Measurements from ENCODE around the gene MEIS2. TPM values are rescaled to one million over a fixed set of nuclear protein-coding genes. Genes with fewer than 3 reads are reported as not detected.

Gene MEIS2
- total RNA-seq, 2 experiments from 2014 or later = 0.14 TPM; not detected in 1

GRCh38 chr15:37096558-37097143 lies 3.7 kb downstream of the MEIS2 start:
- peaks cover 34% of the 10 kb centered on the region for H3K4me1 Mint-ChIP-seq (ENCODE audit: low read depth)
- ChIA-PET CTCF (no interaction called here), POLR2A (no interaction called here)
- no peak for DNase-seq
- peaks cover 4% of the 10 kb centered on the region for H3K36me3 Mint-ChIP-seq (ENCODE audit: low read depth)
- no peak for ATAC-seq
- no peak overlapping the region for H3K27ac Mint-ChIP-seq
- TF ChIP-seq CTCF (IDR thresholded peaks at IDR 0.05) = no peak
- peaks cover 2% of the 10 kb centered on the region for H3K9me3 Mint-ChIP-seq
- H3K27me3 Mint-ChIP-seq = peaks cover 75% of the 10 kb centered on the region
- no peak overlapping the region for H3K4me3 Mint-ChIP-seq
- intact Hi-C loops (cut with micrococcal nuclease) = loop anchor here (5.0 kb wide), 1 partner anchor 214 kb away; no protein-coding TSS in a partner anchor

GRCh38 chr15:37095770-37096557 lies 4.4 kb downstream of the MEIS2 start:
- Mint-ChIP-seq H3K27me3 (peaks cover 70% of the 10 kb centered on the region), H3K9me3 (peaks cover 2% of the 10 kb centered on the region), H3K4me1 (ENCODE audit: low read depth) (peaks cover 31% of the 10 kb centered on the region), H3K4me3 (no peak overlapping the region), H3K36me3 (ENCODE audit: low read depth) (peaks cover 1% of the 10 kb centered on the region), H3K27ac (no peak overlapping the region)
- intact Hi-C loops (cut with micrococcal nuclease) = loop anchor here (5.0 kb wide), 1 partner anchor 214 kb away; no protein-coding TSS in a partner anchor
- DNase-seq (no peak), ATAC-seq (no peak)
- ChIA-PET POLR2A (no interaction called here), CTCF (interaction anchor here (0.7 to 1.4 kb wide), 2 partner anchors 212 to 1344 kb away, joined by 3 read pairs; no protein-coding TSS in a partner anchor)
- no peak for TF ChIP-seq CTCF (IDR thresholded peaks at IDR 0.05)

- ATAC-seq (no peak), DNase-seq (no peak)
- Mint-ChIP-seq H3K4me3 (no peak overlapping the region), H3K36me3 (ENCODE audit: low read depth) (no peaks in the 10 kb centered on the region), H3K4me1 (ENCODE audit: low read depth) (peaks cover 24% of the 10 kb centered on the region), H3K27ac (no peak overlapping the region), H3K27me3 (peaks cover 68% of the 10 kb centered on the region), H3K9me3 (peaks cover 2% of the 10 kb centered on the region)
- no peak for TF ChIP-seq CTCF (IDR thresholded peaks at IDR 0.05)
- CTCF ChIA-PET = interaction anchor here (0.7 to 1.4 kb wide), 2 partner anchors 211 to 1343 kb away, joined by 3 read pairs; no protein-coding TSS in a partner anchor
- POLR2A ChIA-PET = no interaction called here
- intact Hi-C loops (cut with micrococcal nuclease) = loop anchor here (5.0 kb wide), 1 partner anchor 213 kb away; no protein-coding TSS in a partner anchor
Measured at GRCh38 chr15:37094915-37095711, 5.2 kb downstream of the MEIS2 start.

GRCh38 chr15:37094333-37094914 lies 5.9 kb downstream of the MEIS2 start:
- Mint-ChIP-seq H3K27me3 (peaks cover 63% of the 10 kb centered on the region), H3K36me3 (ENCODE audit: low read depth) (no peaks in the 10 kb centered on the region), H3K27ac (no peak overlapping the region), H3K4me1 (ENCODE audit: low read depth) (peaks cover 18% of the 10 kb centered on the region), H3K9me3 (peaks cover 2% of the 10 kb centered on the region), H3K4me3 (no peak overlapping the region)
- no peak for TF ChIP-seq CTCF (IDR thresholded peaks at IDR 0.05)
- intact Hi-C loops (cut with micrococcal nuclease) = no loop called here
- POLR2A ChIA-PET = no interaction called here
- DNase-seq = no peak
- ATAC-seq = no peak
- CTCF ChIA-PET = no interaction called here

Measured in activated CD8-positive, alpha-beta T cell treated with anti-CD3 and anti-CD28 coated beads for 36 hours (primary cell).